ENCODE data around the gene RNFT2. TPM values are rescaled to one million over a fixed set of nuclear protein-coding genes. Genes with fewer than 3 reads are reported as not detected.

Gene RNFT2
- total RNA-seq, 1 experiment from 2014 or later = 12.3 TPM

- no peaks in the 10 kb centered on the region for H3K36me3 ChIP-seq (ENCODE audit: control insufficient read depth, insufficient read depth, low read length)
- no TSS peak for BruUV-seq (replicated peaks)
- in situ Hi-C loops (cut with HindIII; ENCODE audit: low pct_unique_long_range_greater_than_20kb, low sequenced_read_pairs) (no loop called here), intact Hi-C loops (cut with micrococcal nuclease; ENCODE audit: unreplicated experiment) (loop anchor here (5.0 to 10.0 kb wide), 2 partner anchors 145 to 177 kb away; partner anchors contain the start of genes RNFT2 and SPRING1)
- H3K9me3 ChIP-seq (ENCODE audit: control insufficient read depth, insufficient read depth, low read depth, low read length) = no peaks in the 10 kb centered on the region
- ChIA-PET CTCF (interaction anchor here (0.6 kb wide), 1 partner anchor 932 kb away, joined by 3 read pairs; no protein-coding TSS in a partner anchor), POLR2A (no interaction called here)
- H3K4me1 ChIP-seq (ENCODE audit: control insufficient read depth, insufficient read depth, low read length) = peaks cover 18% of the 10 kb centered on the region
- DNase-seq (ENCODE audit: low read depth, low spot score) = no peak
- TF ChIP-seq POLR2AphosphoS5 (IDR thresholded peaks at IDR 0.05; ENCODE audit: low read depth, low read length) (no peak), REST (IDR thresholded peaks at IDR 0.05; ENCODE audit: insufficient read depth in 1 of 2, low read depth in 2 of 2, low read length in 1 of 2) (no peak), SIN3A (IDR thresholded peaks at IDR 0.05; ENCODE audit: borderline replicate concordance, insufficient read depth, low read depth, low read length) (no peak), TCF7L2 (IDR thresholded peaks at IDR 0.05; ENCODE audit: low read depth, low read length) (no peak), CTCF (IDR thresholded peaks at IDR 0.05) (no peak)
- H3K4me3 ChIP-seq (ENCODE audit: low read depth in 2 of 2, low read length in 2 of 2) = peak overlapping the region; percentile 39 to 54
- H3K27me3 ChIP-seq (ENCODE audit: control insufficient read depth, insufficient read depth, low read length) = peaks cover 32% of the 10 kb centered on the region
- ATAC-seq = no peak
- H3K27ac ChIP-seq (ENCODE audit: low read length) = no peak overlapping the region
These were observed 141.5 kb downstream of the RNFT2 start for GRCh38 chr12:116879509-116880212.

- ATAC-seq = no peak
- intact Hi-C loops (cut with micrococcal nuclease; ENCODE audit: unreplicated experiment) = loop anchor here (5.0 to 10.0 kb wide), 2 partner anchors 146 to 178 kb away; partner anchors contain the start of genes RNFT2 and SPRING1
- H3K9me3 ChIP-seq (ENCODE audit: control insufficient read depth, insufficient read depth, low read depth, low read length) = no peaks in the 10 kb centered on the region
- DNase-seq (ENCODE audit: low read depth, low spot score) = no peak
- H3K27me3 ChIP-seq (ENCODE audit: control insufficient read depth, insufficient read depth, low read length) = peaks cover 30% of the 10 kb centered on the region
- TF ChIP-seq POLR2AphosphoS5 (IDR thresholded peaks at IDR 0.05; ENCODE audit: low read depth, low read length) = no peak
- no peak for TF ChIP-seq TCF7L2 (IDR thresholded peaks at IDR 0.05; ENCODE audit: low read depth, low read length)
- TF ChIP-seq REST (IDR thresholded peaks at IDR 0.05; ENCODE audit: insufficient read depth in 1 of 2, low read depth in 2 of 2, low read length in 1 of 2) = no peak
- TF ChIP-seq CTCF (IDR thresholded peaks at IDR 0.05) = no peak
- TF ChIP-seq SIN3A (IDR thresholded peaks at IDR 0.05; ENCODE audit: borderline replicate concordance, insufficient read depth, low read depth, low read length) = no peak
- H3K27ac ChIP-seq (ENCODE audit: low read length) = no peak overlapping the region
- H3K4me1 ChIP-seq (ENCODE audit: control insufficient read depth, insufficient read depth, low read length) = peaks cover 18% of the 10 kb centered on the region
- in situ Hi-C loops (cut with HindIII; ENCODE audit: low pct_unique_long_range_greater_than_20kb, low sequenced_read_pairs) = no loop called here
- no TSS peak for BruUV-seq (replicated peaks)
- CTCF ChIA-PET = interaction anchor here (0.6 kb wide), 1 partner anchor 933 kb away, joined by 3 read pairs; no protein-coding TSS in a partner anchor
- POLR2A ChIA-PET = interaction anchor here (0.6 kb wide), 1 partner anchor 34 kb away, joined by 12 read pairs; no protein-coding TSS in a partner anchor
- no peaks in the 10 kb centered on the region for H3K36me3 ChIP-seq (ENCODE audit: control insufficient read depth, insufficient read depth, low read length)
- peak overlapping the region; percentile 39 to 54 for H3K4me3 ChIP-seq (ENCODE audit: low read depth in 2 of 2, low read length in 2 of 2)
These were observed 142.2 kb downstream of the RNFT2 start for GRCh38 chr12:116880213-116880816.

Measured in Panc1 (cell line).